ENCODE data around the gene IFITM1. TPM values are rescaled to one million over a fixed set of nuclear protein-coding genes. Genes with fewer than 3 reads are reported as not detected.
"Not testable (repeated sequence)": the region's sequence is repeated elsewhere in the genome, so short reads cannot be mapped to it uniquely, and the experiment has no call there.

Gene IFITM1
- total and polyA plus RNA-seq, 2 donors (not counting 3 experiments of a cell fraction or from before 2014, with no cell fraction given), result 11.5 to 24.6 TPM

- not testable (repeated sequence) for FAIRE-seq; BruUV-seq (replicated peaks)
Measured at GRCh38 chr11:333616-334263, 19.9 kb downstream of the IFITM1 start.

GRCh38 chr11:334264-334994, 20.6 kb downstream of the IFITM1 start:
- H4K20me1 ChIP-seq (replicated peaks; ENCODE audit: control insufficient read depth, extremely low read depth, insufficient read depth, low read length), result no peaks in the 10 kb centered on the region
- dilution Hi-C loops (cut with MboI; ENCODE audit: extremely low pct_ligation_motif_present, low sequenced_read_pairs), result no loop called here
- no TSS peak for BruUV-seq (replicated peaks)

More at GRCh38 chr11:333616-334263, 19.9 kb downstream of the IFITM1 start:
- dilution Hi-C loops (cut with MboI; ENCODE audit: extremely low pct_ligation_motif_present, low sequenced_read_pairs); H2AFZ ChIP-seq (ENCODE audit: low read depth, low read length); intact Hi-C loops (cut with micrococcal nuclease); H3K9me3 ChIP-seq (replicated peaks; ENCODE audit: control insufficient read depth, insufficient read depth, low read length); H3K36me3 ChIP-seq (ENCODE audit: control insufficient read depth in 2 of 2, extremely low read depth in 1 of 2, insufficient read depth in 2 of 2, low read length in 2 of 2); POLR2A ChIA-PET; CTCF ChIA-PET; H3K9me1 ChIP-seq (replicated peaks; ENCODE audit: control insufficient read depth, extremely low read depth, insufficient read depth, low read length); H3K27ac ChIP-seq (ENCODE audit: insufficient read depth, low read depth, low read length); H3K27me3 ChIP-seq (ENCODE audit: control insufficient read depth in 2 of 2, insufficient read depth in 2 of 2, low read length in 2 of 2); H3K4me2 ChIP-seq (ENCODE audit: insufficient read depth, low read length); H4K20me1 ChIP-seq (replicated peaks; ENCODE audit: control insufficient read depth, extremely low read depth, insufficient read depth, low read length); H3K79me2 ChIP-seq (ENCODE audit: control insufficient read depth, insufficient read depth, low read length); H3K4me3 ChIP-seq (replicated peaks in 1 of 3; ENCODE audit: insufficient read depth in 1 of 3, low read depth in 1 of 3, low read length in 3 of 3); H3K9ac ChIP-seq (replicated peaks; ENCODE audit: extremely low read depth, insufficient read depth, low read length); DNase-seq (ENCODE audit: low read depth, low spot score): not testable (repeated sequence)
- peaks cover 15% of the 10 kb centered on the region for H3K4me1 ChIP-seq (ENCODE audit: control insufficient read depth, extremely low read depth, insufficient read depth, low read length)

More at GRCh38 chr11:334264-334994, 20.6 kb downstream of the IFITM1 start:
- Histone ChIP-seq H3K79me2 (ENCODE audit: control insufficient read depth, insufficient read depth, low read length) (no peaks in the 10 kb centered on the region), H3K4me3 (replicated peaks in 1 of 3; ENCODE audit: insufficient read depth in 1 of 3, low read depth in 1 of 3, low read length in 3 of 3) (no peak overlapping the region), H3K4me2 (ENCODE audit: insufficient read depth, low read length) (no peak overlapping the region), H3K36me3 (ENCODE audit: control insufficient read depth in 2 of 2, extremely low read depth in 1 of 2, insufficient read depth in 2 of 2, low read length in 2 of 2) (no peaks in the 10 kb centered on the region), H3K9me3 (replicated peaks; ENCODE audit: control insufficient read depth, insufficient read depth, low read length) (no peaks in the 10 kb centered on the region), H3K27me3 (ENCODE audit: control insufficient read depth in 2 of 2, insufficient read depth in 2 of 2, low read length in 2 of 2) (peaks cover 0 to under 1% of the 10 kb centered on the region in 2 experiments), H3K9ac (replicated peaks; ENCODE audit: extremely low read depth, insufficient read depth, low read length) (no peak overlapping the region), H3K4me1 (ENCODE audit: control insufficient read depth, extremely low read depth, insufficient read depth, low read length) (peaks cover 15% of the 10 kb centered on the region), H3K27ac (ENCODE audit: insufficient read depth, low read depth, low read length) (no peak overlapping the region), H2AFZ (ENCODE audit: low read depth, low read length) (no peak overlapping the region), H3K9me1 (replicated peaks; ENCODE audit: control insufficient read depth, extremely low read depth, insufficient read depth, low read length) (no peaks in the 10 kb centered on the region)
- ChIA-PET CTCF (no interaction called here), POLR2A (no interaction called here)
- no peak for FAIRE-seq
- no peak for TF ChIP-seq POLR2A (IDR thresholded peaks at IDR 0.05; ENCODE audit: low read depth, low read length)
- no peak for TF ChIP-seq CTCF (IDR thresholded peaks at IDR 0.05; ENCODE audit: extremely low read depth in 1 of 2, insufficient read depth in 1 of 2, low read depth in 1 of 2, low read length in 2 of 2)
- no peak for TF ChIP-seq MAX (IDR thresholded peaks at IDR 0.05; ENCODE audit: insufficient read depth, insufficient read length)
- TF ChIP-seq MYC (IDR thresholded peaks at IDR 0.05; ENCODE audit: low read depth, low read length), result no peak
- TF ChIP-seq GATA2 (IDR thresholded peaks at IDR 0.05; ENCODE audit: insufficient read depth, insufficient read length, low read depth, low read length), result no peak
- no peak for TF ChIP-seq POLR2AphosphoS5 (IDR thresholded peaks at IDR 0.05; ENCODE audit: insufficient read depth, low read depth, low read length)
- no peak for TF ChIP-seq EZH2 (IDR thresholded peaks at IDR 0.05; ENCODE audit: borderline replicate concordance, low read depth, low read length, severe bottlenecking)
- no peak for TF ChIP-seq JUN (IDR thresholded peaks at IDR 0.05; ENCODE audit: borderline replicate concordance, insufficient read depth, insufficient read length, low read depth)
- TF ChIP-seq FOS (IDR thresholded peaks at IDR 0.05; ENCODE audit: borderline replicate concordance, insufficient read depth, low read length), result no peak
- no peak for DNase-seq (ENCODE audit: low read depth, low spot score)
- intact Hi-C loops (cut with micrococcal nuclease), result no loop called here
